Measurements from ENCODE around the gene ST6GALNAC3. TPM values are rescaled to one million over a fixed set of nuclear protein-coding genes. Genes with fewer than 3 reads are reported as not detected.

The ST6GALNAC3 gene
- total RNA-seq, 1 donor from 2014 or later = 11.7 TPM

DNA sequence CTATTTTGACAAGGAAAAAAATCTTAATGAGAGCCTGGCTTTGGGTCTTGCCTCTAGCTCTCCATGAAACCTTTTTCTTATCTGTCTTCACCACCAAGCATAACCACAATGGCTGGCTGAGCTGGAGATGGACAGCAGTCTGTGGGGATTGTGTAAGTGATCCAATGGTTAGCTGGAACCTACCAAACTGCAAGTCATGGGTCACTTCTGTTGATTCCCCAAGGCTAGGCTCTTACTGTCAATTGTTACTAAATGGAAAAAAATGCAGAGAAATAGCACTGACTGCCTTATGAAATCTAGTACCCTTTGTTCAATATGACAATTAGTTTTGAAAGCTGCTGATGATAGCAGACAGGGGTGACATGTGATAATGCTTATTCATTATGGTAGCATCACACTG, 359.0 kb downstream of the ST6GALNAC3 start:
- DNase-seq (ENCODE audit: low spot score) = no peak

GRCh38 chr1:76443217-76443616, 368.7 kb downstream of the ST6GALNAC3 start:
- no peak for DNase-seq (ENCODE audit: low spot score)

DNA sequence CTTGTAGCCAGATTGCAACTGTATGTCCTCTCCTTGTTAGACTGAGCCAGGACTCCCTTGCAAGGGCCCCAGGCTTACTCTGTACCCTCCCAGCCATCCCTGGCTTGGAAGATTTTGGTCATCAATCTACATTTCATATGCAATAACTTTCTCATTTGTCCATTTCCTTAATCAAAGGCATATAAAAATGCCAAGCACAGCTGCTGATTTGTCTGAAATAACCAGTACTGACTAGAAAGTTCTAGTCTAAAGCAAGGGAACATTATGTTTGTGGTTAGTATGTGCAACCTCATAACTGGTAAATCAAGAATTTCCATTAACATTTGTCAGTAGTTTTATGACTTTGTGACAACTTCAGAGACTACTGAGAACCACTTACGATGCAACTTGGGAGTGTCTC, 370.2 kb downstream of the ST6GALNAC3 start:
- no peak for DNase-seq (ENCODE audit: low spot score)

- no peak for DNase-seq (ENCODE audit: low spot score)
Measured at GRCh38 chr1:76450229-76450628, 375.7 kb downstream of the ST6GALNAC3 start.

- DNase-seq (ENCODE audit: low spot score) = no peak
Measured at GRCh38 chr1:76463278-76463677, 388.7 kb downstream of the ST6GALNAC3 start.

DNA sequence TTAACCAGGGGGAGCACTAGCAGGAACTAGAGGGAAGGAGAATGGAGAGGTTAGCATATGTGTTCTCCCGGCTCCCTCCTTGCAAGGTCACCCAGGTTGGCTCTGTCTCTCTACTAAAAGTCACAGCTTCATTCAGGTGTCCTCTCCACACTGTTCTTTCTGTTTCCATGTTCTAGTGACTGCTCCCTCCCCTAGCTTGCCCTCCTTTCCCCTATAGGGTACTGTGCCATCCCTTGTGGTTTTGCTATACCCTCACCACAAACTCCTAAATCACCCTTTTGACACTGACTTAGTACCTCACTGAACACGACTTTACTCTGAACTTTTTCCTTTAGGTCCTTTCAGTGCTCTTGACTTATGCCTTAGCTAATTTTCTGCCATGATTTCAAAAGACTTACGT, 389.3 kb downstream of the ST6GALNAC3 start:
- DNase-seq (ENCODE audit: low spot score) = no peak

DNA sequence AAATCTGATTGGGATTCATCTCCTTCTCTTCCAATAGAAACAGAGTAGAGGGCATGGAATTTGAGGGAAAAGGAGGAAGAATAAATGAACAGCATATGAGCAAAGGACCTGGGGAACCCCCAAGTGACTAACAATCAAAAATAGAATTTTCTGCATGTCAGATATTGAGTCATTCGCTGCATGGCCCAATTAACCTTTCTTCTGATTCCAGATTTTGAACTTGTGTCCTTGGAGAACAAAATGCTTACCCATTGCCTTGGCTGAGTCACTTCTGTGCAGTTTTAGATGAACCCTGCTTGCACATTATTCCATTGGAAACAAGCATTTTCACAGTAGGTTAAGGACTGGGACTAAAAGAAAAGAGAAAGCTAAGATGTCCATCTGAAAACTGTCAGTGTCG, 390.5 kb downstream of the ST6GALNAC3 start:
- no peak for DNase-seq (ENCODE audit: low spot score)

- DNase-seq (ENCODE audit: low spot score) = no peak
Measured at GRCh38 chr1:76470166-76470565, 395.6 kb downstream of the ST6GALNAC3 start.

- no peak for DNase-seq (ENCODE audit: low spot score)
Measured at GRCh38 chr1:76471536-76471935, 397.0 kb downstream of the ST6GALNAC3 start.

- DNase-seq (ENCODE audit: low spot score) = no peak
Measured at GRCh38 chr1:76473591-76473990, 399.0 kb downstream of the ST6GALNAC3 start.

DNA sequence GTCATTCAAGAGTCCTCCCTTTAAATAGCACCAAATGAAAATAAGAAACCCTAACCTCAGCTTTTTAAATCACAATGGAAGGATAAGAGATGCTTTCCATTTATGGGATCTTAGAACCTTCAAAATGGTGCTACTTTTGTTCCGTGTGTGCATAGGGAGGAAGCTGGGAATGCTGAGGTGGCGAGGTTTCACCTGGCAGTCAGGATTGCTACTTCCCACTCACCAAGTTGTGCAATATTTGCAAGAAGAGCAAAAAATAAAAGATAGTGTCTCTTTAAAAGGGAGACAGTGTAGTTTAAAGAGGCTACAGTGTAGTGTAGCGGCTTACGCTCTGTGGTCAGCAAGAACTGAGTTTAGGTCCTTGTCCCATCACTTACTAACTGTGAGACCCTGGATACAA, 400.4 kb downstream of the ST6GALNAC3 start:
- no peak for DNase-seq (ENCODE audit: low spot score)

DNA sequence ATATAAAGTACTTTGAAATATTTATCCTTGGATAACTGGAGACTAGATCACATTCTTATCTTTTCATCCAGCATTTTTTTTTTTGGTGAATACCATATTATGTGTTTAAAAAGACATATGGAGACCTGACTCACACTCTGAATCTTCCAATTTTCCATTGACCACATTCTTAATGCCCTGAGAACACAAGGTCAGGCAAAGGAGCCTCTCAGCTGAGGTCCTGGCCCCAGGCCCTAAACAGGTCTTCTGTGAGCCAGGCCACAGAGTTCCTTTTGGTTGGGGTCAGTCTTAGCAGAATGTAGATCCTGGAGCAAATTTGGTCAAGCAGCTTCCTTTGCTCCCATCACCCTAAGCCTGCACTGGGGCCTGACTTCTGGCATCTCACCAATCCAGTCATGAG, 402.6 kb downstream of the ST6GALNAC3 start:
- DNase-seq (ENCODE audit: low spot score) = no peak

DNA sequence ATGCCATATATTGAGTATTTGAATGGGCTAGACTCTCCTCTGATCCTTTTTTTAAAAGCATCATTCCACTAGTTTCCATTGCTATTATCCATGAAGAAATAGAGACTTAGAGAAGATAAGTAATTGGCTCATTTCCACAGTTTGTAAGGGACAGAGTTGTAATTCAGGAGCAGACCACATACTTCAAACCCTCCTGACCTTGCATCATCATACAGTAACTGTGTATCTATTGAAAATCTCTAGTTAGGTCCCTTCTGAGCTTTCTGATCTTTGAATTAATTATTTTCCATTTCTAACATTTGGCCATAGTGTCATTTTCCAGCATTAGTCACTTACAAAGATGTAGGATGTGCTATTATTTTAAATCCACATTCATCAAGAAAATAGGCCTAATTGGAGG, 406.3 kb downstream of the ST6GALNAC3 start:
- no peak for DNase-seq (ENCODE audit: low spot score)

GRCh38 chr1:76481672-76482071, 407.1 kb downstream of the ST6GALNAC3 start:
- no peak for DNase-seq (ENCODE audit: low spot score)

DNA sequence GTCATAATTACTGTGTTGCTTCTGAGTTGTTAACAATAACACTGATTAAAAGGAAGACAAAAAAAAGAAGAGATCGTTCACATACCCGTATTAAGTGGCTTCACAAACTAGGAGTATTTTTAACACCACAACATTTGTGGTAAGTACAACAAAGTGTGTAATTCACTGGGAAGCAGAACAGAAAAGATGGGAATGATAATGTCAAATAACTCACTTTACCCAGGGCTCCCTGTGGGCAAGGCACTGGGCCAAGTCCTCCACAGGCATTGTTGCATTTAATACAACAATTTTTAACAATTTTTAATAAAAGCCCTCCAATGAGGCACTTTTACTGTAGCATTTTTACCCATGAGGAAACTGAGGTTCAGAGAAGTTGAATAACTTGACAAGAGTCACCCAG, 407.7 kb downstream of the ST6GALNAC3 start:
- no peak for DNase-seq (ENCODE audit: low spot score)

- DNase-seq (ENCODE audit: low spot score) = no peak
Measured at GRCh38 chr1:76491737-76492136, 417.2 kb downstream of the ST6GALNAC3 start.

DNA sequence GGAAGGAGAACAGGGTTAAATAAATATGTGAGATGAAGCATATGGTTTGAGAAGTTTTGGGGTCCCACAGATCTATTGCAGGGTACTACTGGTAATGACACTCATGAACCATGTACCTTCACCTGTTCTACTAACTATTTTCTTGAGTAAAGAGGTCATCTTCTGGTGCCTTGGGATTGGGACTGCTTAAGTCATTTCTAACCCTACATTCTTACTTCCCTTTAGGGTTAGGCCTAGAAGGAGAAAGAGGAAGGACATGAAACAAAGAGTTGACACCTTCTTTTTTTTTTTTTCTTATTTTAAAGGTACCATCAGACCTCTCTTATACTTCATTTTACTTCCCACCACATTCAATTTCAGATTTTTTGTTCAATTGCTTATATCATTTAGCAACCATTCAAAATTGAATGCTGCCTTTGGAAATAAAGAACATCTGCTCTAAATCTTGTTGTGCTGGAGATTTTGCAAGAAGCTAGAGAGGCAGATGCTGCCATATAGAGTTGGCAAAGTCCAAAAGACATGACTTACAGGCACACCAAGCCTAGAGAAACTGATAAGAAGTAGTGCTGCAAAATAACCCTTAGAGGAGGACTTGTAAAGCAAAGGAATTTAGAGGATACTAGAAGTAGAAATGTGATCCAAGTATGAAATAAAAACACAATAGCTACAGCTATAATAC, 418.3 kb downstream of the ST6GALNAC3 start:
- DNase-seq (ENCODE audit: low spot score) = no peak

- DNase-seq (ENCODE audit: low spot score) = no peak
Measured at GRCh38 chr1:76494807-76495206, 420.3 kb downstream of the ST6GALNAC3 start.

- no peak for DNase-seq (ENCODE audit: low spot score)
Measured at GRCh38 chr1:76496871-76497270, 422.3 kb downstream of the ST6GALNAC3 start.

GRCh38 chr1:76500116-76500515, 425.6 kb downstream of the ST6GALNAC3 start:
- DNase-seq (ENCODE audit: low spot score) = no peak

- no peak for DNase-seq (ENCODE audit: low spot score)
Measured at GRCh38 chr1:76501136-76501535, 426.6 kb downstream of the ST6GALNAC3 start.

DNA sequence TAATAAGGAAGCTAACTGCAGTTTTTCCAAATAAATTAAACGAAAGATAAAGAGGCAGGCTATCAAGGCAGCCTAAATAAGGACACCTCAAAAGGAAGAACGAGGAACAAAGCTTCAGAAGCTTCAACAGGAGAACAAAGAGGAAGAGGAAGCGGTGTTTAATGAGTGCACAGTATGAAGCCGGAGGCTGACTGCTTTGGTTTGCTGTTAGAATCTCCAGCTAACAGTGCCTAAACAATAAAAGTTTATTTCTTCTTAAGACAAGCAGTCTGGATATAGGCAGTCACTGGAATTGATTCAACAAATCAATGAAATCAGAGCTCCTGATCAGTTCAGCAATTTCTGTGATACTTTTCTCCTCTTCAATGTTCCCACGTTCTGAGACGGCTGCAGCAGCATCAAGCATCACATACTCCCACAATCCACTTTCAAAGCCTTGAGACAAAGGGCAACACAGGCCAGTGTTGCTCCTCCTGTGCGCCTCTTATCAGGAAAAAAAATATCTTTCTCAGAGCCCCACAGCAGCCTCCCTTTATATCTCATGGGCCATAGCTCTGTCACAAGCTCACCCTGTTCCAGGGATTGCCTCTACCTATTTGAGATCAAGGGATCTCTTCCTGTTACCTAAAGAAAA, 427.2 kb downstream of the ST6GALNAC3 start:
- DNase-seq (ENCODE audit: low spot score) = no peak

- no peak for DNase-seq (ENCODE audit: low spot score)
Measured at GRCh38 chr1:76503100-76503499, 428.6 kb downstream of the ST6GALNAC3 start.

- no peak for DNase-seq (ENCODE audit: low spot score)
Measured at GRCh38 chr1:76503736-76504135, 429.2 kb downstream of the ST6GALNAC3 start.
